ENCODE results near the gene GRHPR.
A peak's percentile ranks its signal among the peaks of the same experiment; 100 is the strongest.

Gene GRHPR

DNA sequence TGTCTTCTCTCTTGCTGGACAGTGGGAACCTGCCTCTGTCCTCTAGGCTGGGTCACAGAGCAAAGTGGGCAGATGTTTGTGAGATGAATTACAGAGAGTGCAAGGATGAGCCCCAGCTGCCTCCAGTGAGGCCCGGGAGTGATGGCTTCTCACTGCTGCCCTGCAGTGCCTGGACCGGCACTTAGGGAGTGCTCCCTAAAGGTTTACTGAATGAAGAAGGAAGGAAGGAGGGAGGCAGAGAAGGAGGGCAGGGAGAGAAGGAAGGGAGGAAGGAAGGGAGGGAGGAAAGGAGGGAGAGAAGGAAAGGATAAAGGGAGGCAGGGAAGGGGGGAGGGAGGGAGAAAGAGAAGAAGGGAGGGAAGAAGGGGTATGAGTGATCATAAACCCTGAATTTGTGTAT, 42.7 kb upstream of the GRHPR start:
- TF ChIP-seq, protein P1, sequence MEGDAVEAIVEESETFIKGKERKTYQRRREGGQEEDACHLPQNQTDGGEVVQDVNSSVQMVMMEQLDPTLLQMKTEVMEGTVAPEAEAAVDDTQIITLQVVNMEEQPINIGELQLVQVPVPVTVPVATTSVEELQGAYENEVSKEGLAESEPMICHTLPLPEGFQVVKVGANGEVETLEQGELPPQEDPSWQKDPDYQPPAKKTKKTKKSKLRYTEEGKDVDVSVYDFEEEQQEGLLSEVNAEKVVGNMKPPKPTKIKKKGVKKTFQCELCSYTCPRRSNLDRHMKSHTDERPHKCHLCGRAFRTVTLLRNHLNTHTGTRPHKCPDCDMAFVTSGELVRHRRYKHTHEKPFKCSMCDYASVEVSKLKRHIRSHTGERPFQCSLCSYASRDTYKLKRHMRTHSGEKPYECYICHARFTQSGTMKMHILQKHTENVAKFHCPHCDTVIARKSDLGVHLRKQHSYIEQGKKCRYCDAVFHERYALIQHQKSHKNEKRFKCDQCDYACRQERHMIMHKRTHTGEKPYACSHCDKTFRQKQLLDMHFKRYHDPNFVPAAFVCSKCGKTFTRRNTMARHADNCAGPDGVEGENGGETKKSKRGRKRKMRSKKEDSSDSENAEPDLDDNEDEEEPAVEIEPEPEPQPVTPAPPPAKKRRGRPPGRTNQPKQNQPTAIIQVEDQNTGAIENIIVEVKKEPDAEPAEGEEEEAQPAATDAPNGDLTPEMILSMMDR (IDR thresholded peaks at IDR 0.05; ENCODE audit: borderline replicate concordance, control extremely low read depth, extremely low read depth, insufficient read depth, missing control alignments), result no peak
- no peak for DNase-seq (ENCODE audit: low spot score)
- in situ Hi-C loops (cut with MboI; ENCODE audit: low sequenced_read_pairs, unreplicated experiment), result no loop called here

DNA sequence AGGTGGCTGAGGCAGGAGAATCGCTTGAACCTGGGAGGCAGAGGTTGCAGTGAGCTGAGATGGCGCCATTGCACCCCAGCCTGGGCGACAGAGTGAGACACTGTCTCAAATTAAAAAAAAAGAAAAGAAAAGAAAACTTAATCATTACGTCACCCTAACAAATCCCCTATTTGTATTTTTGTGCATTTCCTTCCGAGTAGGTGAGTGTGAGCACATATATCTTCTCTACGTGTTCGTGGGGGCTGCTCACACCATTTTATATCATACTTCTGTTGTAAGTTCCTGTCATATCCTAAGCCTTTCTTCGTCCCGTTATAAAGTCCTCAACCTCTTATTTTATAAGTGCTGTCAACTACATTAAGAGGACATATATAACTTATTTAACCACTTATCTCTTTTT, 41.9 kb upstream of the GRHPR start:
- DNase-seq (ENCODE audit: low spot score), result no peak
- TF ChIP-seq, protein P1 (IDR thresholded peaks at IDR 0.05; ENCODE audit: borderline replicate concordance, control extremely low read depth, extremely low read depth, insufficient read depth, missing control alignments), result no peak
- in situ Hi-C loops (cut with MboI; ENCODE audit: low sequenced_read_pairs, unreplicated experiment), result no loop called here

DNA sequence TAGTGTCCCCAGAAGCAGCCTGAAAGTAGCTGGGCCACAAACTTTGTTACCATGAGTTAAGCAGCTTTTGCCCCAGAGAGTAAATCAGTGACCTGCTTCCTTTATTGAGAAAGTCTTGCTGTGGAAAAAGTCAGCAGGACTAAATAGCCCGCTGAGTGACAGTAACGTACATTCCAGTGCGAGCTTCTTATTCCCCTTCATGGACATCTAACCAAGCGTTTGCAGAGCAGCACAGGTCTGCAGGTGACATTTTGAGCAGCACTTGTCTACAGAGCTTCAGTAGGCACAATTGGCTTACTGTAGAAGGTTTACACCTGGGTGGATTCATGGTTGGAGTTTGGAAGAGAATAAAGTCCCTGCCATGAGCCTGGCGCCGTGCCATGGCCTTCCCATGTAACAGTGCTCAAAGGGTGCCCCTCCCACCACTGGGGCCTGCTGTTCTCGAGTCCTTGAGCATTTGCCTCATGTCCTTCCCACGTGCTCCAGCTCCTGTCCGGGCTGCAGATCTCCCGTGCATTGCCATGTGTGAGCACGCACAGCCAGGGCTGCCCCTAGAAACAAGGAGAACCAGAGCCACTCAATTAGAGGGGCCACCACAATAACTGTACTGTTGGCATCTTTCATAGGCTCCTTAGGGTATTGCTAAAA, 41.3 kb upstream of the GRHPR start:
- in situ Hi-C loops (cut with MboI; ENCODE audit: low sequenced_read_pairs, unreplicated experiment), result no loop called here
- TF ChIP-seq, protein P1 (IDR thresholded peaks at IDR 0.05; ENCODE audit: borderline replicate concordance, control extremely low read depth, extremely low read depth, insufficient read depth, missing control alignments), result no peak
- no peak for DNase-seq (ENCODE audit: low spot score)

DNA sequence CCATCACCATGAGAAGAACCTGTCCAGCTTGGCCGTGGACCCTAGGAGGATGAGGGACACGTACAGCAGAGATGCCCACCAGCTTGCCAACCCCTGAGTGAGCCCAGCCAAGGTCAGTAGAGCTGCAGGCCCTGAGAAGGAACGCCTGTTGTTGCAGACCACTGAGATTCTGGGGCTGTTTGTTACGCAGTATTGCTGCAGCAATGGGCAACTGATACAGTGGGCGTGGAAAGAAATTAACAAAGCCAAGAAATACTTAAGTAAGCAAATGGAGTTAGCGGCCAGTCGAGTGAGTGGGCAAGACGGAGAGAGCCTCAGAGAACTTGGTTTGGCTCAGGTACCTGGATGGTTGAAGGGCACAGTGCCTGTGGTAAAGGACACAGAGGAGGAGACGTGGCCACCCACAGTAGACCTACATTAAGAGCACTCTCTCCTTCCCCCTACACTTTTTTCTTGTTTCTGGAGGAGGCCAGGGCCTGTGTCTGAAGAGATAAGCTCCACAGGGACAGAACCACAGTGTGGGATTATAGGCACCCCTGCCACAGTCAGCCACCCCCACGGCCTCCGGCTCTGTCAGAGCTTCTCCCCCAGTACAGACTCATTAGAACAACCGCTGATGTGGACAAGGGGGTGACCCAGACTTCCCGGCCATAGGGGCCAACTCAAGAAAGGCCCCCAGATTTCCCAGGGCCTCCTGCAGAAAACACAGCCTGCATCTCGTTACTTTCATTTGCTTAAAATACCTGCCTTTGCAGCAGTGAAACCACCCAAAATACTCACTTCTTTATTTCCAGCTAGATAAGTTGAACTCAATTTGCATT, 40.1 kb upstream of the GRHPR start:
- peak; percentile 67 for DNase-seq (ENCODE audit: low spot score)
- in situ Hi-C loops (cut with MboI; ENCODE audit: low sequenced_read_pairs, unreplicated experiment), result no loop called here
- TF ChIP-seq, protein P1 (IDR thresholded peaks at IDR 0.05; ENCODE audit: borderline replicate concordance, control extremely low read depth, extremely low read depth, insufficient read depth, missing control alignments), result no peak

DNA sequence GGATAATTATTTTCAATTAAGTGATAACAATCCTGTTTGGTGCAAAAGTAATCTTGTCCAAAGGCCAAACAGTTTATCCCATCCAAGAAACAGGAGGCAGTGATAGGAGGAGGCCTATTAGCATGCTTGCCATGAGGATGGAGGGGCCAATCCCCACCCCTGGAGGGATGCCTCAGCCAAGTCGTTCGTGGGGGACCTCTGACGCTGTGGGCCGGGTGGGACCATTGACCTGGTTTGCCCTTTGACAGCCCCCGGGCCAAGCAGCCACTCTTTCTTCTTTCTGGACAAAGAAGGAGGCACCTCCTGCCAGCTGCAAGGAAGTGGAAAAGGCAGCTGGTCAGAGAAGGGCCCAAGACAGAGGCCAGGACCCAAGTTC, 39.5 kb upstream of the GRHPR start:
- in situ Hi-C loops (cut with MboI; ENCODE audit: low sequenced_read_pairs, unreplicated experiment), result no loop called here
- peak; percentile 47 for DNase-seq (ENCODE audit: low spot score)
- TF ChIP-seq, protein P1 (IDR thresholded peaks at IDR 0.05; ENCODE audit: borderline replicate concordance, control extremely low read depth, extremely low read depth, insufficient read depth, missing control alignments), result no peak

DNA sequence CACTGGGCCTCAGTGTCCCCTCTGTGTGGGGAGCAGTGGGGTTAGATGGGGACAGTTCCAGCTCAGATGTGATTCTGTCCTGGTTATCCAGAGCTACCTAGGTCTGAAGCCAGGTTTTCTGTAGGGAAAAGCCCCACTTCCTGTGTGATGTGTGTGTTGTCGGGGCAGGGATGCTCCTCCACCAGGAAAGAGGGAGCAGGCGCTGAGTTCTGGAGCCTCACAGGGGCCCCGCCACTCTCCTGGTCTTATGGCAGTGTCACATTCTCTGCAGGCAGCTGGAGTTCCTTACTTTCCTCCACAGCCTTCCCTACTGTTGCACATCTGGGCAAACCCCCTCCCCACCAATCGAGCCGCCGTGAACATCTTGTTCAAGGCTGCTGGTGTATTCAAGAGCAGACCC, 39.1 kb upstream of the GRHPR start:
- no peak for DNase-seq (ENCODE audit: low spot score)
- in situ Hi-C loops (cut with MboI; ENCODE audit: low sequenced_read_pairs, unreplicated experiment), result no loop called here
- TF ChIP-seq, protein P1 (IDR thresholded peaks at IDR 0.05; ENCODE audit: borderline replicate concordance, control extremely low read depth, extremely low read depth, insufficient read depth, missing control alignments), result no peak
